Subcutaneous preadipocyte (primary cell): ENCODE measurements around the gene ALX1. TPM values are rescaled to one million over a fixed set of nuclear protein-coding genes. Genes with fewer than 3 reads are reported as not detected.

Experiments
- total RNA-seq: library from RNA; depleted of rRNA; stranded (reverse); fragments of >200 nt; gene quantifications from 2 replicates; pipeline ENCODE4 v1.2.3, GENCODE V29; 2012

Gene ALX1
- 6.8 and 8.5 TPM in 2 replicates for total RNA-seq

GRCh38 chr12:85280165-85280983, at the start of gene ALX1:
TSS of gene ALX1 (plus strand) at chr12:85280220. CDS start at chr12:85280262, 42 bp downstream.

Other genes with a start within 250 kb of the ALX1 start
- under 0.01 and 0.39 TPM in 2 replicates for gene TSPAN19, start 243.9 kb upstream of the ALX1 start, total RNA-seq
- gene LRRIQ1, start 243.9 kb upstream of the ALX1 start, total RNA-seq, result 0.59 and 1.1 TPM in 2 replicates